Measurements from ENCODE around the gene PTPRT.

The PTPRT gene

DNA sequence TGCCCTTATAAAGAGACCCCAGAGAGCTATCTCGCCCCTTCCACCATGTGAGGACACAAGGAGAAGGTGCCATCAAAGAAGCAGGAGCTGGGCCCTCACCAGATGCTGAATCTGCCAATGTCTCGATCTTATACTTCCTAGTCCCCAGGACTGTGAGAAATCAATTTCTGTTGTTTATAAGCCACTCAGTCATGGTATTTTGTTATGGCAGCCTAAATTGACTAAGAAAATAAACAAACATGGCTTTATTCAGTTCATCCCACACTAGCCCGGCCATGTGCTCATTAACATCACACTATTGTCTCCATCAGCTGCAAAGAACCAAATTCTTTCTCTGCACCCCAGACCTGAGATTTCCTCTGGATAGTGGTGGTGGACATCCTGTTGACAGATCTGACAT lies 302.4 kb downstream of the PTPRT start:
- no peak overlapping the region for H3K4me3 ChIP-seq (ENCODE audit: low read depth, low read length)
- TF ChIP-seq, protein P1, sequence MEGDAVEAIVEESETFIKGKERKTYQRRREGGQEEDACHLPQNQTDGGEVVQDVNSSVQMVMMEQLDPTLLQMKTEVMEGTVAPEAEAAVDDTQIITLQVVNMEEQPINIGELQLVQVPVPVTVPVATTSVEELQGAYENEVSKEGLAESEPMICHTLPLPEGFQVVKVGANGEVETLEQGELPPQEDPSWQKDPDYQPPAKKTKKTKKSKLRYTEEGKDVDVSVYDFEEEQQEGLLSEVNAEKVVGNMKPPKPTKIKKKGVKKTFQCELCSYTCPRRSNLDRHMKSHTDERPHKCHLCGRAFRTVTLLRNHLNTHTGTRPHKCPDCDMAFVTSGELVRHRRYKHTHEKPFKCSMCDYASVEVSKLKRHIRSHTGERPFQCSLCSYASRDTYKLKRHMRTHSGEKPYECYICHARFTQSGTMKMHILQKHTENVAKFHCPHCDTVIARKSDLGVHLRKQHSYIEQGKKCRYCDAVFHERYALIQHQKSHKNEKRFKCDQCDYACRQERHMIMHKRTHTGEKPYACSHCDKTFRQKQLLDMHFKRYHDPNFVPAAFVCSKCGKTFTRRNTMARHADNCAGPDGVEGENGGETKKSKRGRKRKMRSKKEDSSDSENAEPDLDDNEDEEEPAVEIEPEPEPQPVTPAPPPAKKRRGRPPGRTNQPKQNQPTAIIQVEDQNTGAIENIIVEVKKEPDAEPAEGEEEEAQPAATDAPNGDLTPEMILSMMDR (IDR thresholded peaks at IDR 0.05; ENCODE audit: insufficient read depth, low read depth, low read length, missing control alignments) = no peak
- no peak for DNase-seq (ENCODE audit: low read depth)

DNA sequence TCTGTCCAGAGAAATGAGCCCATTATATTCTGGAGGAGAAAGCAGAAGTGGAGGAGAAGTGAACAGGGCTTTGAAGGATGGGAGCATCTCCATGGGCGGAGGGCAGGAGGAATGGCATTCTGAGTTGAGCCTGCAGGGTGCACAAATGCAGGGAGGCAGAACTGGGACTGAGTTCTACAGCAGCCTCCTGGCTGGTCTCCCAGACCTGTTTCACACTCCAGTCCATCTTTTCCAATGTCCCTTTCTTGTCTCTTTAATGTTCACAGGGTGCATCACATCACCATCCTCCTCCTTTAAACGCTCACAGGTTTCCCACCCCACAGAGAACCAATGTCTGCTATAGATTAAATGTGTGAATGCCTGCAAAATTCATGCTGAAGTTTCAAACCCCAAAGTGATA lies 302.9 kb downstream of the PTPRT start:
- TF ChIP-seq, protein P1 (IDR thresholded peaks at IDR 0.05; ENCODE audit: insufficient read depth, low read depth, low read length, missing control alignments) = no peak
- no peak overlapping the region for H3K4me3 ChIP-seq (ENCODE audit: low read depth, low read length)
- no peak for DNase-seq (ENCODE audit: low read depth)

- TF ChIP-seq, protein P1 (IDR thresholded peaks at IDR 0.05; ENCODE audit: insufficient read depth, low read depth, low read length, missing control alignments) = no peak
- H3K4me3 ChIP-seq (ENCODE audit: low read depth, low read length) = no peak overlapping the region
- DNase-seq (ENCODE audit: low read depth) = no peak
Observed at GRCh38 chr20:42886046-42886445, 303.7 kb downstream of the PTPRT start.

DNA sequence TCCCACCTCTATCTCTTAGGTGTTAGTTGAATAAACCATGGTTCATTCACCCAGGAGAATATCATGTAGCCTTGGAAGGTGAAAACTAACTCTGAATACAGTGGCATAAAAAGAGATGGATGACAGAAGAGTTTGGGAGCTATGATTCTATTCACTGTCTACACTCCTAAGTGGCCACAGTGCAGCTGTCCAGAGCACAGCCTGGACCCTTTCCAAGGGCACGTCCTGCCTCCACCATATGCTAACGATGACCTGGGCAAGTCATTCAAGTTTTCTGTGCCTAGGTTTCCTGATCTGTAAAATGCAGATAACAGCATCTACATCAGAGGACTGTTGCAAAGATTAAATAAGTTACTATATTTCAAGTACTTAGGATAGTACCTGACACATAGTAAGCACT lies 314.1 kb downstream of the PTPRT start:
- DNase-seq (ENCODE audit: low read depth) = no peak
- TF ChIP-seq, protein P1 (IDR thresholded peaks at IDR 0.05; ENCODE audit: insufficient read depth, low read depth, low read length, missing control alignments) = no peak
- H3K4me3 ChIP-seq (ENCODE audit: low read depth, low read length) = no peak overlapping the region

DNA sequence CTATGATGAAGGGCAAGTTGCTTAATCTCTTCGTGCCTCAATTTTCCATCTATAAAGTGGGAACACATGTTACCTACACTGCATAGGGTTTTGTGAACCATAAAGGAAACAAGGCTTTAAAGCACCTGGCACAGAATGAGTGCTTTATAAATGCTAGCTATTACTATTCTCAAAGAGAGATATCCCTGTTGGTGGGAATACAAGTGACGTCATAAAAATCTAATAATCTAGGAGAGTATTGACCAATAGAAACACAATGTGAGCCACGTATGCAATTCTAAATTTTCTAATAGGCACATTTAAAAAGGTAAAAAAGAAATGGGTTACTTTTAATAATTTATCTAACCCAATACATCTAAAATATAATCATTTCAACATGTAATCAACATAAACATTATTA lies 316.4 kb downstream of the PTPRT start:
- TF ChIP-seq, protein P1 (IDR thresholded peaks at IDR 0.05; ENCODE audit: insufficient read depth, low read depth, low read length, missing control alignments) = no peak

GRCh38 chr20:42864116-42864515 lies 325.6 kb downstream of the PTPRT start:
- TF ChIP-seq, protein P1 (IDR thresholded peaks at IDR 0.05; ENCODE audit: insufficient read depth, low read depth, low read length, missing control alignments) = no peak
- no peak overlapping the region for H3K4me3 ChIP-seq (ENCODE audit: low read depth, low read length)
- no peak for DNase-seq (ENCODE audit: low read depth)

More for the DNA sequence above, 316.4 kb downstream of the PTPRT start:
- no peak overlapping the region for H3K4me3 ChIP-seq (ENCODE audit: low read depth, low read length)
- no peak for DNase-seq (ENCODE audit: low read depth)

GRCh38 chr20:42862446-42862845 lies 327.3 kb downstream of the PTPRT start:
- H3K4me3 ChIP-seq (ENCODE audit: low read depth, low read length) = no peak overlapping the region
- TF ChIP-seq, protein P1 (IDR thresholded peaks at IDR 0.05; ENCODE audit: insufficient read depth, low read depth, low read length, missing control alignments) = no peak

More at GRCh38 chr20:42862446-42862845, 327.3 kb downstream of the PTPRT start:
- no peak for DNase-seq (ENCODE audit: low read depth)
